Hepatocyte (in vitro differentiated cells): ENCODE data around the gene APBB1IP. TPM values are rescaled to one million over a fixed set of nuclear protein-coding genes. Genes with fewer than 3 reads are reported as not detected.
A peak's percentile ranks its signal among the peaks of the same experiment; 100 is the strongest.
"Not testable (repeated sequence)": the region's sequence is repeated elsewhere in the genome, so short reads cannot be mapped to it uniquely, and the experiment has no call there.

Experiments
- DNase-seq: peaks from one replicate; pipeline ENCODE4 v3.0.0-alpha.2; 2016; ENCODE audit warnings: low spot score
- H2AFZ ChIP-seq: fragments of 200-600 bp; sonication (generic); 2 replicates; pipeline ENCODE4 v1.6.0; 2016; ENCODE audit warnings: antibody characterized with exemption, mild to moderate bottlenecking
- H3K27ac ChIP-seq: fragments of 200-600 bp; sonication (generic); 2 replicates; pipeline ENCODE4 v1.5.1; 2016; ENCODE audit warnings: mild to moderate bottlenecking
- H3K27me3 ChIP-seq: fragments of 200-600 bp; sonication (generic); 2 replicates; pipeline ENCODE4 v1.6.1; 2016
- H3K36me3 ChIP-seq: fragments of 200-600 bp; sonication (generic); replicated peaks from 2 replicates; pipeline ENCODE4 v1.5.1; 2016; ENCODE audit warnings: low read depth; ENCODE audit not compliant: insufficient read depth
- H3K4me1 ChIP-seq: fragments of 200-600 bp; sonication (generic); 2 replicates; pipeline ENCODE4 v1.5.1; 2016; ENCODE audit warnings: mild to moderate bottlenecking, moderate library complexity; ENCODE audit not compliant: insufficient read depth
- H3K4me2 ChIP-seq: fragments of 200-600 bp; sonication (generic); 2 replicates; pipeline ENCODE4 v1.6.0; 2016
- H3K4me3 ChIP-seq: fragments of 200-600 bp; sonication (generic); 2 replicates; pipeline ENCODE4 v1.5.1; 2016; ENCODE audit warnings: mild to moderate bottlenecking
- H3K79me2 ChIP-seq: fragments of 200-600 bp; sonication (generic); 2 replicates; pipeline ENCODE4 v1.6.0; 2017; ENCODE audit warnings: mild to moderate bottlenecking
- H3K9me2 ChIP-seq: fragments of 200-600 bp; sonication (generic); replicated peaks from 2 replicates; pipeline ENCODE4 v1.6.0; 2017; ENCODE audit warnings: mild to moderate bottlenecking; ENCODE audit not compliant: insufficient read depth
- H3K9me3 ChIP-seq: fragments of 200-600 bp; sonication (generic); 2 replicates; pipeline ENCODE4 v1.5.1; 2016; ENCODE audit warnings: low read depth, mild to moderate bottlenecking
- H4K20me1 ChIP-seq: fragments of 200-600 bp; sonication (generic); 2 replicates; pipeline ENCODE4 v1.6.0; 2016; ENCODE audit warnings: mild to moderate bottlenecking; ENCODE audit not compliant: insufficient read depth, poor library complexity, severe bottlenecking
- CTCF ChIP-seq: fragments of 200-600 bp; sonication (generic); IDR thresholded peaks from 2 replicates; pipeline ENCODE4 v1.5.1; 2016; ENCODE audit warnings: antibody characterized with exemption, mild to moderate bottlenecking; ENCODE audit not compliant: poor library complexity
- EZH2 ChIP-seq: fragments of 200-600 bp; sonication (generic); IDR thresholded peaks from 2 replicates; pipeline ENCODE4 v1.6.1; 2016; ENCODE audit warnings: antibody characterized with exemption, mild to moderate bottlenecking, borderline replicate concordance
- EZH2phosphoT487 ChIP-seq: fragments of 200-600 bp; sonication (generic); IDR thresholded peaks from one replicate; pipeline ENCODE4 v1.6.1; 2018; ENCODE audit warnings: antibody characterized with exemption, mild to moderate bottlenecking, low read depth, moderate library complexity; ENCODE audit not compliant: unreplicated experiment, severe bottlenecking
- WGBS: methylation state at CpG from one replicate; pipeline ENCODE4 v1.1.6; 2016; ENCODE audit warnings: low lambda C conversion rate; ENCODE audit errors: missing lambda C conversion rate; 5-methylcytosine and 5-hydroxymethylcytosine counted together
- polyA plus RNA-seq: library from polyadenylated mRNA; unstranded; fragments of >200 nt; fragmentation: Nextera tagmentation; extraction: Ambion mirVana; gene quantifications from 2 replicates; pipeline ENCODE4 v1.2.1, GENCODE V29; 2016
- total RNA-seq: library from RNA; depleted of rRNA; stranded (reverse); fragments of >200 nt; gene quantifications from 2 replicates; pipeline ENCODE4 v1.2.3, GENCODE V29; 2014

The APBB1IP gene, protein sequence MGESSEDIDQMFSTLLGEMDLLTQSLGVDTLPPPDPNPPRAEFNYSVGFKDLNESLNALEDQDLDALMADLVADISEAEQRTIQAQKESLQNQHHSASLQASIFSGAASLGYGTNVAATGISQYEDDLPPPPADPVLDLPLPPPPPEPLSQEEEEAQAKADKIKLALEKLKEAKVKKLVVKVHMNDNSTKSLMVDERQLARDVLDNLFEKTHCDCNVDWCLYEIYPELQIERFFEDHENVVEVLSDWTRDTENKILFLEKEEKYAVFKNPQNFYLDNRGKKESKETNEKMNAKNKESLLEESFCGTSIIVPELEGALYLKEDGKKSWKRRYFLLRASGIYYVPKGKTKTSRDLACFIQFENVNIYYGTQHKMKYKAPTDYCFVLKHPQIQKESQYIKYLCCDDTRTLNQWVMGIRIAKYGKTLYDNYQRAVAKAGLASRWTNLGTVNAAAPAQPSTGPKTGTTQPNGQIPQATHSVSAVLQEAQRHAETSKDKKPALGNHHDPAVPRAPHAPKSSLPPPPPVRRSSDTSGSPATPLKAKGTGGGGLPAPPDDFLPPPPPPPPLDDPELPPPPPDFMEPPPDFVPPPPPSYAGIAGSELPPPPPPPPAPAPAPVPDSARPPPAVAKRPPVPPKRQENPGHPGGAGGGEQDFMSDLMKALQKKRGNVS
- total RNA-seq (1.1 and 1.6 TPM in 2 replicates), polyA plus RNA-seq (1.8 and 2.0 TPM in 2 replicates)

DNA sequence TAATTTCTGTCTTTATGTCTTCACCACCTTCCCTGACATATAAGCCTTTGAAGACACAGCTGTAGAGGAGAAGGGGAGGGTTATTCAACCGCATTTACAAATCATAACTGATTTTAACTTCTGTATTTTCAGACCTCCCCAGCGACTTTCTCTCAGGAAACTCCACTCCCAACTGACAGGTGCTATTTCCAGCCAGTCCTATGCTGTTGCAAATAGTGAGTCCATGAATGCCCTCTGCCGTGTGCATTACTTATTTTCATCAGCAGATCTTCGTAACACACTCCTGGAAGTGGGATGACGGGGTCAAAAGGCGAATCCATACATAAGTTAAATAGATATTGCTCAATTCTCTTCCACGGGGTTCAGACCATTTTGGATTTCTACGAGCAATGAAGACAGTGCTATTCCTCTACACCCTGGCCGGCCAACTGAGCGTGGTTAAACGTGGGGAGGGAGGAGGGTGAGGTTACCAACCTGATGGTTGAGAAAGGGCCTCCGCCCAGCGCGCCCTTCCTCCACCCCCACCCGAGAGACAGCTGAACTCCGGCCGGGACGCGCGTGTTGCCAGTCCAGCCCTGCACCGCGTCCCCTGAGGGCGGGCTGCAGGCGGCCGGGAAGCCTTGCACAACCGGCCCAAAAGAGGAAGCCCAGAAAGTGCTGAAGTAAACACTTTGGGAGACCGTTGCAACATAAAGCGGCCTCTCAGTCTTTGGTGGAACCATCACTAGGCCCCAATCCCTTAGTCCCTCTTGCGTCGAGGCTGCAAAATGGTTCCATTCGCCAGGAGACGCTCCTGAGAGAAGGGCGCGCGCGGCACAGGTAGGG lies at the start of gene APBB1IP:
Gene APBB1IP (plus strand): TSS at position 705 of the 825 bp plus-strand sequence. CDS start 53,986 bp downstream, outside the sequence.
- no peak within 1 kb of the TSS for H3K4me3 ChIP-seq
- peak within 1 kb of the TSS; percentile 78 for H3K4me2 ChIP-seq
- H3K9me2 ChIP-seq = no peaks in the 10 kb centered on the region
- no peaks in the 10 kb centered on the region for H4K20me1 ChIP-seq
- 51% methylated on average over 36 of the region's 36 CpGs for WGBS
- H3K9me3 ChIP-seq = no peaks in the 10 kb centered on the region
- DNase-seq = peak; percentile 36
- no peaks in the 10 kb centered on the region for H3K79me2 ChIP-seq
- peak within 1 kb of the TSS; percentile 60 for H2AFZ ChIP-seq
- H3K27ac ChIP-seq = no peak within 1 kb of the TSS
- peaks cover 12% of the 10 kb centered on the region for H3K27me3 ChIP-seq
- no peaks in the 10 kb centered on the region for H3K4me1 ChIP-seq
- TF ChIP-seq EZH2 (no peak), CTCF (no peak), EZH2phosphoT487 (no peak)
- no peaks in the 10 kb centered on the region for H3K36me3 ChIP-seq

DNA sequence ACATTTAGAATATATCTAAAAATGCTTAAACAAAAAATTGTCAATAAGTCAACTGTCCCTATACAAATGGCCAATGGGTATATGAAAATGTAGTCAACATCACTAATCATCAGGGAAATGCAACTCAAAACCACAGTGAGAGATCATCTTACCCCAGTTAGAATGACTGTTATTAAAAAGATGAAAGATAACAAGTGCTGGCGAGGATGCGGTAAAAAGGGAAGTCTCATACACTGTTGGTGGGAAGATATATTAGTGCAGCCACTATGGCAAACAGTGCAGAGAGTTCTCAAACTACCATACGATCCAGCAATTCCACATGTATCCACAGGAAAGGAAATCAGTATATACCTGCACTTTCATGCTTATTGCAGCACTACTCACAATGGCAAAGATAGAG lies 48.6 kb upstream of the APBB1IP start:
- Histone ChIP-seq H3K79me2 (no peaks in the 10 kb centered on the region), H3K36me3 (no peaks in the 10 kb centered on the region), H3K27ac (no peak overlapping the region), H3K9me3 (no peaks in the 10 kb centered on the region), H3K4me2 (no peak overlapping the region), H2AFZ (no peak overlapping the region), H3K4me1 (no peaks in the 10 kb centered on the region), H3K9me2 (no peaks in the 10 kb centered on the region), H3K27me3 (peaks cover 6% of the 10 kb centered on the region), H3K4me3 (no peak overlapping the region), H4K20me1 (no peaks in the 10 kb centered on the region)
- no peak for DNase-seq
- TF ChIP-seq CTCF (no peak), EZH2 (no peak), EZH2phosphoT487 (no peak)
- 96% methylated on average over 3 of the region's 3 CpGs for WGBS

- Histone ChIP-seq H3K9me2 (no peaks in the 10 kb centered on the region), H3K36me3 (no peaks in the 10 kb centered on the region), H3K4me3 (no peak overlapping the region), H2AFZ (no peak overlapping the region), H3K9me3 (no peaks in the 10 kb centered on the region), H3K79me2 (no peaks in the 10 kb centered on the region), H3K4me2 (peak overlapping the region; percentile 46), H3K27ac (no peak overlapping the region), H3K27me3 (peaks cover 6% of the 10 kb centered on the region), H3K4me1 (no peaks in the 10 kb centered on the region), H4K20me1 (no peaks in the 10 kb centered on the region)
- 44% methylated on average over 66 of the region's 69 CpGs for WGBS
- no peak for DNase-seq
- TF ChIP-seq EZH2 = no peak
- no peak for TF ChIP-seq EZH2phosphoT487
- no peak for TF ChIP-seq CTCF
Measured at GRCh38 chr10:26391701-26392695, 46.1 kb upstream of the APBB1IP start.

DNA sequence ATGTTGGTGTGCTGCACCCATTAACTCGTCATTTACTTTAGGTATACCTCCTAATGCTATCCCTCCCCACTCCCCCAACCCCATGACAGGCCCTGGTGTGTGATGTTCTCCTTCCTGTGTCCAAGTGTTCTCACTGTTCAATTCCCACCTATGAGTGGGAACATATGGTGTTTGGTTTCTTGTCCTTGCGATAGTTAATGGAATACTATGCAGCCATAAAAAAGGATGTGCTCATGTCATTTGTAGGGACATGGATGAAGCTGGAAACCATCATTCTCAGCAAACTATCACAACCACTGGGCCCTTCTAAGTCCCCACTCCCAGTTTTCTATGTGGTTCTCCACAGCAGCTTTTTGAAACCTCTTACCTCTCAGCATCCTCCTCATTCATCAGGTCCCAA lies 39.8 kb upstream of the APBB1IP start:
- WGBS = 94% methylated on average over 2 of the region's 2 CpGs
- not testable (repeated sequence) for H3K27me3 ChIP-seq, H3K4me3 ChIP-seq, H3K36me3 ChIP-seq, H3K79me2 ChIP-seq, H3K4me1 ChIP-seq, DNase-seq, H3K27ac ChIP-seq, H3K4me2 ChIP-seq, H3K9me2 ChIP-seq, H4K20me1 ChIP-seq, H2AFZ ChIP-seq, H3K9me3 ChIP-seq
